DLD1 (cell line): ENCODE data around the gene KCNJ16.

Experiments used
- in situ Hi-C: cut with HindIII; loops from 2 replicates; pipeline ENCODE4 v1.10.0; 2017; ENCODE audit warnings: low sequenced_read_pairs

KCNJ16 gene

DNA sequence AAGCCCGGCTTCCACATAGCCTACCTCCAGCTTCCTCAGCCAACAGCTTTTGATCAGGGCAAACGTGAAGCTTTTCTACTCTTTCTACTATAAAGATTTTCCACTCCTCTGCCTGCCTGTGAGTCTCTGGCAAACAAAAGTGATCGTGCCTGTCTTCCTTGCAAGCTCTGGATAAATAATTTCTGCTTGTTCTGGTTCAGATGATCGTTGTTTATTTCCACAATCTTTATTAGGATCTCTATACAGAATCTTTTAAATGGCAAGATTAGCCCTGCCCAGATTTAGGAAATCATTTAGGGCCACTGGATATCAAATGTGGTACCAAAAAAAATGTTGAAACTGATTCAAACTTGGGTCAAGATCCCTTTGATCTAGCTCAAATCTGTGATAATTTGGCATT is 20.4 kb downstream of the KCNJ16 start:
- in situ Hi-C loops, result no loop called here

DNA sequence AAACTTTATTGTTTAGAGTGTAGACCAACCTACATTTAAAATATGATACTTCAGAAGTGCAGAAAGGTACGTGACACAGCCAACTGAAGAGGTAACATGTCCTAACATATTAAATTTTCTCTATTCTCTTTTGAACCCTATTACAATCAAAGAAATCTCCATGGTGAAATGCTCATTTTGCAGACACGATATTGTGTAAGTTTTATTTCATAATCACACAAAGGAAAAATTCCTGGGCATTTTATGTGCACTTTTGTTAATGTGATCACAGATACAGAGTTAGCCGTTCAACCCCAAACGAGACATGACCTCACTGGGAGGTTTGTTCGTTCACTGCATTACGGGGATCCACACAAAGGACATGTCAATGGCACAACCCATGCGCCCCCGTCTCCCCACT is 21.8 kb downstream of the KCNJ16 start:
- in situ Hi-C loops, result no loop called here

DNA sequence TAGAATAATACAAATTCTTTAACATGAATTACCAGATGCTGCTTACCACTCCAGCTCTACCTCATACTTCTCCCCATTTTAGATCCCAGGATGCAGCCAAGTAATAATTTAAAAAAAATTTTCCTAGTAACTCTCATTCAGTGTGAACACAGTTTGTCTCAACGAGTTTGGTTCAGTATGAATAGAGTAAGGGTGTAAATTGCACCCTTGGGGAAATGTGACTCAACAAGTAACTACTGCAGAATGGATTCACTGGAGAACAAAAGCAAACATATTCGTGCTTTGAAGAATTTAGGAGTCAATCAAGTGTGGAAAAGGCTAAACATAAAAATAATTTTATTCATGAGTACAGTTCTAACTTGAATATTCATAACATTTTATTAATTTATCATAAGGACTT is 23.0 kb downstream of the KCNJ16 start:
- in situ Hi-C loops, result no loop called here

DNA sequence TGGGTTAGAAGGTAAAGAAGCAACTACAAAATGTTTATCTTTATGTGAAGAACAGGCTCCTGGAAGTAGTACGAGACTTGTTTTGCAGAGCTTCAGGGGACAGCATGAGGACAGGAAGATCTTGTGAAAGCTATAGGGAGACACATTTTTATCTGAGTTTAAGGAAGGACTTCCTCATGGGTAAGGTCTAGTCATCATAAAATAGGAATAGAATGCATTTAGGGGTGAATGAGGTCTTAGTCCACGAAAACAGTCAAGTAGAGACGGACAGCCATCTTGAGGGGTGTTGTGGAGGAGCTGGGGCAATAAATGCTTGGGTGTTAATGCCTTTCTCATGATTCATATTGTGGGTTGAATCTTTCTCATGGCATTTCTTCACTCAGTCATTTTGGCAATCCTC is 24.3 kb downstream of the KCNJ16 start:
- in situ Hi-C loops, result no loop called here

DNA sequence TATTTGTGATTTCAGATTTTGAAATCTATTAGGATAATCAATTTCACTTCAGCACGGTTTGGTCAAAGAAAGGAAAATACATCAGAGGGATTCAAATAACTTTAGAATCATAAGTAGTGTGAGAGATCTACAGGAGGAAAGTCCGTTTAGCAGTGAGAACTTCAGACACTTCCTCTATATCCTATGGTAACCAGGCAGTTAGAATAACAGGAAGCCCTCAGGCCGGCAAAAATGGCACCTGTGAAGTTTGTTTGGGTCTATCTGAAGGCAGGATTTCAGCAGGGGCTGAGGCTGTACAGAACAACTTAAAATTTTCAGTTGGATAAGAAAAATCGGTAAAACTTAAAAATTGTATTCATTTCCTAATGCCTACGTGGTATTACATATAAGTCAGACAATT is 24.9 kb downstream of the KCNJ16 start:
- in situ Hi-C loops, result no loop called here

DNA sequence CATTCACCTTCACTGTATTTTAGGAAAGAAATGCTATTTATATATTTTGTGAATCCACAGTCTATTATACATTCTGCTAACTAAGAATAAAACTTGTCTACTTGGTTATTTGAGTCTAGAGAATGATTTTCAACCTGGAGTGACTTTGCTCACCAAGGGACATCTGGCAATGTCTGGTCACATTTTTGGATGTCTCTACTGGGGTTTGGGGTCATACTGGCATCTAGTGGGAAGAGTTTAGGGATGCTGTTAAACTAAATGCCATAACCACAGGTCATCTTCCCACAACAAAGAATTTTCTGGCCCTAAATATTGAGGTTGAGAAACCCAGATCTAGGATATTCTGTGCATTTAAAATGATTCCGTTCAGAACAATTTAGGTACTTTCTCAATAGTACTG is 26.0 kb downstream of the KCNJ16 start:
- in situ Hi-C loops, result no loop called here

DNA sequence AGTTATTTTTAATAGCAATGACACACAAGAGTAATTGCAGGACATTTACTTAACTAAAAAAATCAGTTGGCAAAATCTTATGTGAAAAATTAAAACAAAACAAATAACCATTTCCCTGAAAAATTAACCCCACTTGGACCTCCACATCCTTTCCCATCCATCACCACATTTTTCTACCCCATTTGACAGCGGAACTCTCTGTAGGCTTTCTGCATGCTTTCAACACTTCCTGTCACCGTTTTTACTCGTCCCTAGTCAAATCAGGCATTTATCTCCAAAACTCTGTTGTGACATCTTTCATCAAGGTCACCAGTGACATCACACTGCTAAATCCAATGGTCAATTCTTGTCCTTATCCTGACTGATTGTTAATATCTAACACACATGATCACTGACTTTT is 27.5 kb downstream of the KCNJ16 start:
- in situ Hi-C loops, result no loop called here

DNA sequence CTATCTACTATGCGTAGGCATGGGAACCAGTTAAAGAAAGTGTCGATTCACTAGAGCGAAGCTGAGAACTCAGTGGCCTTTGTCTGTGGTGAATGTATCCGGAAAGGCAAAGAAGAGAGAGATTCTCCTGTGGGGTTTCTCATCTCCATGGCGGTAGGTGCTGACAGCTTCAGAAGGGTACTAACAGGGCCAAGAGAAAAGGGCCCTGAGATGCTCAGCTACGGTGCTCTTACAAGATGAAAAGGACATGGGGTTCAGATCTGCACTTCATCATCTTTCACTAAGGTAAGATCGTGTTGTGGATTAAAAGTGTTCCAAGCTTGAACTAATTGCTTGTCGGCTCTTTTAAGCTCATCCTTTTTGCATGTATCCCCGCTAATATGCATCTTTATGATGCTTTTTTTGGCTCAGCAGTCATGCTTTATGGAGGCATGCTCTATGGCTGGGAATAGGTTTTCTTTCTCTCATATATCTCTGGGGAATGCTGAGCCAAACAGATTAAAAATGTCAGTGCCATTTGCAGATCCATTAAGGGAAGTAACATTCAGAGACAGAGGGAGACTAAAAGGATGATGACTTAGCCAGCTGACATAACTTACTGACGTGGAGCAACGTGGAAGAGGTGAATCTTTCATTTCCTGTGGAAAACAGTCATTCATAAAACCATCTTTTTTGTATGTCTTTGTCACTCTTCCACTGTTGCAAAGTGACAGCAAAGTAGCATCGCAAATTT is 29.9 kb downstream of the KCNJ16 start:
- in situ Hi-C loops, result no loop called here

DNA sequence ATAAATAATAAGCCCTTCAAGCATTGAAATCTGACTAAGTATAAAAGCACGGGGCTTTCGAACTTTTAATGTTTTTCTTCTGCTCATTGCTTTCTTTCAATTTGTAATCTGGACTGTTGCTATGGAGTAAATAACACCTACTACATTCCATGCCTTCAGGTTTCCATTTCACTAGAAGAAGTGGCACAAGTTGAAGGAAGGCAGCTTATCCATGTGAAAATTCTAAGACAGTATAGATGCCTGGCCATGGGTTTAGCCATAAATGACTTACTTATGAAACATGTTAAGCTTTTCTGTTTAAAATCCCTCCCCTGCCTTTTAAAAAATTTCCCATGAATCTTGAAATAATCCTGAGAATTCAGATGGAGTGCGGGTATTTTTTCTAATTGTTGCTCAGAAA is 30.6 kb downstream of the KCNJ16 start:
- in situ Hi-C loops, result no loop called here

DNA sequence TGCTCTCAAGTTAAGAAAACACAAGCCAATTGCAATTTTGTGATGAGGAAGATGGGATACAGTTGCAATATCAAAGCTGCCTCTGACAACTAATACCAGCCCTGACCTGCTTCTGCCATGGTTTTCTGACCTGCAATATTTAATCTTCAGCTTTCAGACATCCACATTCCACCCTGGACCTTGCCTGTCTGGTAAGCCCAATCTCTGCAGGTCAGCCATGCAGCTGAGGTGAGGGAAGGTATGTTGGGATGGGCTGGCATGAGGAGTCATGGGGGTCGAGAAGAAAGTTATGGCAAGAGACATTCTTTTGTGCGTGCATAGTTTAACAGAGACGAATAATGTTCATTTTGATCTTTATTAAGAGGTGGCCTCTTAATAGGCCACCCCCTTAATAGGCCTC is 31.5 kb downstream of the KCNJ16 start:
- in situ Hi-C loops, result no loop called here

DNA sequence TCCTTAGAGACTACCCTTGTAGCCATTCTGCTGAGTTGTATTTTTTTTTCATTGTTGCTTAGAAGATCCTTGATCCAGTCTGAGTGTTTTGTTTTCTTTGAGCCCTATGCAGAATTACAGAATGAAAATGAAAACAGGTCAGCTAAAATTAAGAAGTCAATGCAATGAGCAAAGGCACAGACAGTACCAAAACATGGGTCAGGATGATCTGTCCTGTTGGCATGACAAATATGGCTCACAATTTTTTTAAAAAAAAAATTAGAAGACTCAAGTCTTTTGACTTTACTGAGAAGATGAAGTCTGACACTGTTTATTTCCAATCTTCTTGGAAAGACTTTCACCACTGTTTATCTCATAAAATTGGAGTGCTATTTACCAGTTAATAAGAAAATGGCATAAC is 32.4 kb downstream of the KCNJ16 start:
- in situ Hi-C loops, result no loop called here

DNA sequence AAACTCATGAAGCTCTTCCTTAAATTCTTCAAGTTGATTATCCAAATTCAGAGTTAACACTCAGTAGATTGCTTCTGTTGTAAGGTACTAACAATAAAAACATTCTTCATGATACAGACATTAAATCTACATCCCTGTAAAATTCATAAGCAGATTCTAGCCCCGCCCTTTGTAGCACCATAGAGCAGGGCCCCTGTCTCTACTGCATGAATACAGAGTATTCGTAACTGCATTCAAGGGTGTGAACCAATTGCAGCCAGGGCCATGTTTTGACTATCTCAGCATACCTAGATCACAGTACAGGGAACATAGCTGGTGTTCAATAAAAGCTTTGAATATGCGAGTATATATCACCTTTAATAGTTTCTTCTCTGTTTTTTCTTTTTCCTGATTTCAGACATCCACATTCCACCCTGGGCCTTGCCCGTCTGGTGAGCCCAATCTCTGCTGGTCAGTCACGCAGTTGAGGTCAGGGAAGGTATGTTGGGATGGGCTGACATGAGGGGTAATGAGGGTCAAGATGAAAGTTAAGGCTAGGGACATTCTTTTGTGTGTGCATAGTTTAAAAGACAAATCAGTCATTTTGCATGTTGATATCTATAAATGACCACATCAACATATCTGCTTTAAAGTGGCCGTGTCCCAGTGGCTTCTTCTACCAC is 33.0 kb downstream of the KCNJ16 start:
- in situ Hi-C loops, result no loop called here

DNA sequence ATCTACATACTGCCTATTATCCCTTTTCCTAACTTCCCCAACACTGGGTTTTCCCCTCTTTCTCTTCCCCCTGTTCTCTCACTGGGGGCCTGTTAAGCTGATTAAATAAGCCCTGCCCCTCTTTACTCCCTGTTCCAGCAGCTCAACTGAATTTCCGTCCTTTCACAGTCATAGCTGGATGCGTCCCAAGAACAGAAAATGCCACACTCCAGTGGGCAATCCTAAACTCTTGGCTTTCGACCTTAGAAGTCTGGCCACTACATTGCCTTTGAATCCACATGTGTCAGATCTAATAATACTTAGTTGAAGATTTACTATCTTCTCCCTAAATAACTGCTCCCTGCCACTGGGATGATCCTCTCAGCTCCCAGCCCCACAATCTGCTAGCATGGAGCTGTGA is 34.5 kb downstream of the KCNJ16 start:
- in situ Hi-C loops, result no loop called here

DNA sequence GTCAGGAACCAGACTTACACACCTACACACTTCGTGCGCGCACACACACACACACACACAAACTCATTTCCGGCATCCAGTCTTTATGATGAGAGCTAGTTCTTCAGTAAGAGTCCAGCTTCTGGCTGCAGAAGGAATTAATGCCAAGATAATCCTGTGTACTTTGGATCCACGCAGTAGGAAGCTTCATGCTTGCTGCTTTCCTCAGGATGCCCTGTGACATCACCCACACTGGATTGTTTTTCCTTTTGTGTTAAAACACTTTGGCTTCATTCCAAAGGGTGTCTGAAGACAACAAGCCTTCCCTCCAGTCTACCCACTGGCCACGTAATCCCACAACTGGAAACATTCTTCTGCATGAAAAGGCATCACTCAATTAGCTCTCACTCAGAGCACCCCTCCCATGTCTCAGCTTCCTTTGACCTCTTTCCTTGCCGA is 35.4 kb downstream of the KCNJ16 start:
- in situ Hi-C loops, result no loop called here

DNA sequence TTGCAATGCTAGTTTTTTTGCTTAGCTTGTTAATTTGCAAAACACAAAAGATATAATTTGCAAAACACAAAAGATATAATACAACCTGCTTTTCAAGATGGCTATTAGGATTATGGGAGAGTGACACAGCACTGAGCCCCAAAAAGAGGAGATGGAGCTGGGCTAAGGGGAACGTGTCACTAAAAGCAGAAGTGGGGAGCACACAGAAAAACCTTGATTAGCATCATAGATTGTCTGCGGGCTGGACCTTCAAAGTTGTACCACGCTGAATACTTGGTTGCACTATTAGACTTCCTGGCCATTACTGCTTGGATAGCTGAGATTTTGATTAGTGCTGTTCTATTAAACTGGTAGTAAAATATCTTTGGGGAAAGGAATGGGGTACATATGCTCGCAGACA is 36.2 kb downstream of the KCNJ16 start:
- in situ Hi-C loops, result no loop called here

DNA sequence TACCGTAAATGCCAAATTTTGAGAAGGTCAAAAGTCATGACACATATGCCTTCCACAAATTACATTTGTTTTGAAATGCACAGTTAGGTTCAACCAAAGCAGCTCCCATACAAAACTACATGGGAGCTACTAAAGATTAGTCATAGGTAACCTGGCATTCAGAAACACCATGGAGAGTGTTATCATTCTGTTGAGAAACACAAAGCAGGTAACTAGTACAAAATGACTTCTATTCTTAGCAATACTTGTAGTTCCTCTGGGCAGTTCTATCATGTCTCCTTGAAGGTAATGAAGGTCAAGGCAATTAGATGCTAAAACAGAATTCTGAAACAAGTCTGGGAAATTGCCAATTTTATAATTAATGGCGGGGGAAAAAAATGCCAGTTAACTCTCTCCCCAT is 39.4 kb downstream of the KCNJ16 start:
- in situ Hi-C loops, result no loop called here

DNA sequence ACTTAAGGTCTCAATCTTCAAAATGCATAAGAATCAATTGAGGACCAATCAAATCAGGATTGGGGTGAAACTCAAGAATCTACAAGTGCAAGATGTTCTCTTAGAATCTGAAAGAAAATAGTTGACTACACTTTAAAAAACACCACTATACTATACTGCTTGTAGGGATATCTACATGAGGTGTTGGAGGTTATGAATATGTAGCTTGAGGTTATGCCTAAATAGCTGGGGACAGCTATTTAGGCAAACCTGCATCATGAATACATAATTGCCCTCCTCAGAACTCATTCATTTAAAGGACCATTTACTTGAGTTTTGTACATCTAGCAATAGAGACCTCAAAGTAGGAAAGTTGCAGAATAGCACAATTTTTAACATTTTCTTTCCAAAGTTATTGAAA is 40.1 kb downstream of the KCNJ16 start:
- in situ Hi-C loops, result no loop called here

DNA sequence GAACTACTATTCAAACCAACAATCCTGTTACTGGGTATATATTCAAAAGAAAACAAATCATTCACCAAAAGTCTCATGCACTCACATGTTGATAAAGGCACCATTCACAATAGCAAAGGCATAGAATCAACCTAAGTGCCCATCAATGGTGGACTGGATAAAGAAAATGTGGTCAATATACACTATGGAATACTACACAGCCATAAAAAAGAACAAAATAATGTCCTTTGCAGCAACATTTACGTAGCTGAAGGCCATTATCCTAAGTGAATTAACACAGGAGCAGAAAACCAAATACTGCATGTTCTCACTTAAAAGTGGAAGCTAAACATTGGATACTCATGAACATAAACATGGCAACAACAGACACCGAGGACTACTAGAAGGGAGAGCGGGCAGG is 41.9 kb downstream of the KCNJ16 start:
- in situ Hi-C loops, result no loop called here

DNA sequence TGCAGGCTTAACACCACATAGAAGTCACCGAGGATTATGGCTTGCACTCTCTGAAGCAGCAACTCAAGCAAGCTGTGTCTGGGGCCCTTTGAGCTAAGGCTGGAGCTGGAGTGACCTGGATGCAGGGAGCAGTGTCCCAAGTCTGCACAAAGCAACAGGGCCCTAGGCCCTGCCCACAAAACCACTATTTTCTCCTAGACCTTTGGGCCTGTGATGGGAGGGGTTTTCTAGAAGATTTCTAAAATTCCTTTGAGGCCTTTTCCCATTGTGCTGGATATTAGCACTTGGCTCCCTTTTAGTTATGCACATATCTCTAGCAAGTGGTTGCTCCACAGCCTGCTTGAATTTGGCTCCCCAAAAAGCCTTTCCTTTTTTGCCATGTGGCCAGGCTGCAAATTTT is 44.5 kb downstream of the KCNJ16 start:
- in situ Hi-C loops, result no loop called here

DNA sequence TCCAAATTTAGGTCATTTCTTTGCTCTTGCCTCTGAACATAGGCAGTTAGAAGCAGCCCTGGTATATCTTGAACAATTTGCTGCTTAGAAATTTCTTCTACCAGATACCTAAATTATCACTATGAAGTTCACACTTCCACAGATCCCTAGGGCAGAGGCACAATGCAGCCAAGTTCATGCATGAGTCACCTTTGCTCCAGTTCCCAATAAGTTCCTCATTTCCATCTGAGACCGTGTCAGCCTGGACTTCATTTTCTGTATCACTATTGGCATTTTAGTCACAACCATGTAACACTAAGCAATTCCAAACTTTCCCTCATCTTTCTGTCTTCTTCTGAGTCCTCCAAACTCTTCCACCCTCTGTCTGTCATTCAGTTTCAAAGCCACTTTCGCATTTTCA is 45.0 kb downstream of the KCNJ16 start:
- in situ Hi-C loops, result no loop called here

DNA sequence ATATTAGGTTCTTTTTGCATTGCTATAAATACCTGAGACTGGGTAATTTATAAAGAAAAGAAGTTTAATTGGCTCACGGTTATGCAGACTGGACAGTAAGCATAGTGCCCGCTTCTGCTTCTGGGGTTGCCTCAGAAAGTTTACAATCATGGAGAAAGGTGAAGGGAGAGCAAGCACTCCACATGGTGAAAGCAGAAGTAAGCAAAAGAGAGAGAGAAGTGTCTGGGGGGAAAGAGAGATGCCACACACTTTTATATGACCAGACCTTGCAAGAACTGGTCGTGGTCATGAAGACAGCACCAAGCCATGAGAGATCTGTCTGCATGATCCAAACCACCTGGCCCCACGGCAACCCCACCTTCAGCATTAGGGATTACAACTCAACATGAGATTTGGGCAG is 45.4 kb downstream of the KCNJ16 start:
- in situ Hi-C loops, result no loop called here

DNA sequence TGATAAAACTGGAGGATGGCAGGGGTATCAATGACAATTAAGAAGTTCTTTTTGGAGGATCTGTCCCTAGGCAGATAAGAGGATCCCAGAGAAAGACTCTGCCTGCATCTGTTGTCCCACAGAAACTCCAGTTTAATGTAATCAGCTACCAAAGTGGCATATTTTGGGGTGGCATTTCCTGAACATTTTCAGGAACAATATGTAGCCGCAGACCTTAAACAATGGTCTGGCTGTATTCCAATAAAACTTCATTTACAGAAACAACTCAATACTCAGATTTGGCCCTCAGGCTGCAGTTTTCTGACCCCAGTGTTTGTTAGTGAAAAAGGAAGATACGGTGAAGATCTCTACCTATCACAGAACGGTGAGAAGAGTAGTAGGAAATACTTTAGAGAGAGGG is 46.1 kb downstream of the KCNJ16 start:
- in situ Hi-C loops, result no loop called here

DNA sequence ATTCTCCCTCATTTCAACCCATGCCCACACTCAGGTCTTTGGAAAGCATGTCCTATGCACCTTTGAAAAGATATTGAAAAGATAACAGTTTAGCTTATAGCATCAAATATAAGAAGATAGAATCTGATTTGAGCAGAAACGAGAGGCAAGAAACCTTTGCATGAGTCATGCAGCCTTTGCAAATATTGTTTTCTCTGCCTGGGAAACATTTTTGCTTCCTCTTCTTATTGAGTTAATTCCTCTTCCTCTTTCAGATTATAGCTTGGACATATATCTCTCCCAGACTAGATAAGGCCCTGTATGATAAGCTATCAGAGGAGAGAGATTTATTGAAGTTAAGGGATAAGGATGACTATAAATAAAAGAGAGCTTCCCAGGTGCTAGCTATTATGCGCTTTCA is 48.2 kb downstream of the KCNJ16 start:
- in situ Hi-C loops, result no loop called here
